ENCODE results near the gene STK40. TPM values are rescaled to one million over a fixed set of nuclear protein-coding genes. Genes with fewer than 3 reads are reported as not detected.

The STK40 gene
- total RNA-seq, 2 experiments from 2014 or later: 43.8 to 83.9 TPM

DNA sequence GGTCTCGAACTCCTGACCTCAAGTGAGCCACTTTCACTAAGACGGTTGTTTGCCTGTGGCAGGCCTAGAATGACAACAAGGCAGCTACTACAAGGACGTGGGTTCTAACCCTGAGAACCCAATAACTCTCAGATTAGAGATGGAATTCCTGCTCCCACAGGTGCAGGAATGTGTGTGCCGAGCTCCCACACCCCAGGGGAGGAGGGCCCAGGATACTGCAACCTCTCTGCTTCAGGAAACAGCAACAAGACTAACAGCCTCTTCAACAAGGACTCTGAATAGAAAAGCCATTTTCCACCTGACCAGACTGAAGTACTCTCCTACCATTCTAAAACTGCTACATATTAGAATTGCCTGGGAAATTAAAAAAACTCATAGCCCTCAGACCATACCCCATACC lies 7.1 kb upstream of the STK40 start:
- Histone ChIP-seq H3K9me3 (ENCODE audit: low read length) (no peaks in the 10 kb centered on the region), H3K4me1 (ENCODE audit: insufficient read depth, low read length, poor library complexity, severe bottlenecking) (peaks cover 85% of the 10 kb centered on the region), H4K20me1 (ENCODE audit: insufficient read depth, low read length) (no peaks in the 10 kb centered on the region), H3K4me2 (ENCODE audit: low read length) (peak overlapping the region; percentile 89), H3K27ac (ENCODE audit: low read depth, low read length, poor library complexity, severe bottlenecking) (peak overlapping the region; percentile 98), H2AFZ (ENCODE audit: low read length) (no peak overlapping the region), H3K79me2 (ENCODE audit: insufficient read depth, low read depth, low read length) (peaks cover 60% of the 10 kb centered on the region; the same call in 1 of the 2 replicates), H3K9me2 (ENCODE audit: insufficient read depth, low read length) (no peaks in the 10 kb centered on the region), H3K36me3 (ENCODE audit: insufficient read depth, low read length) (peaks cover 52% of the 10 kb centered on the region), H3K4me3 (ENCODE audit: low read depth, low read length, poor library complexity, severe bottlenecking) (peak overlapping the region; percentile 2)
- no peak for DNase-seq (ENCODE audit: low spot score)
- intact Hi-C loops (cut with micrococcal nuclease; ENCODE audit: unreplicated experiment): no loop called here
- TF ChIP-seq, protein P1, sequence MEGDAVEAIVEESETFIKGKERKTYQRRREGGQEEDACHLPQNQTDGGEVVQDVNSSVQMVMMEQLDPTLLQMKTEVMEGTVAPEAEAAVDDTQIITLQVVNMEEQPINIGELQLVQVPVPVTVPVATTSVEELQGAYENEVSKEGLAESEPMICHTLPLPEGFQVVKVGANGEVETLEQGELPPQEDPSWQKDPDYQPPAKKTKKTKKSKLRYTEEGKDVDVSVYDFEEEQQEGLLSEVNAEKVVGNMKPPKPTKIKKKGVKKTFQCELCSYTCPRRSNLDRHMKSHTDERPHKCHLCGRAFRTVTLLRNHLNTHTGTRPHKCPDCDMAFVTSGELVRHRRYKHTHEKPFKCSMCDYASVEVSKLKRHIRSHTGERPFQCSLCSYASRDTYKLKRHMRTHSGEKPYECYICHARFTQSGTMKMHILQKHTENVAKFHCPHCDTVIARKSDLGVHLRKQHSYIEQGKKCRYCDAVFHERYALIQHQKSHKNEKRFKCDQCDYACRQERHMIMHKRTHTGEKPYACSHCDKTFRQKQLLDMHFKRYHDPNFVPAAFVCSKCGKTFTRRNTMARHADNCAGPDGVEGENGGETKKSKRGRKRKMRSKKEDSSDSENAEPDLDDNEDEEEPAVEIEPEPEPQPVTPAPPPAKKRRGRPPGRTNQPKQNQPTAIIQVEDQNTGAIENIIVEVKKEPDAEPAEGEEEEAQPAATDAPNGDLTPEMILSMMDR (conservative IDR thresholded peaks at IDR 0.05; ENCODE audit: low read length): no peak
- TF ChIP-seq EZH2phosphoT487 (IDR thresholded peaks at IDR 0.05; ENCODE audit: borderline replicate concordance, low read depth, low read length): no peak
- BruUV-seq (replicated peaks): no TSS peak
- ChIA-PET POLR2A (interaction anchor here (0.6 kb wide), 1 partner anchor 1021 kb away, joined by 7 read pairs; no protein-coding TSS in a partner anchor), CTCF (ENCODE audit: unreplicated experiment) (no interaction called here)

DNA sequence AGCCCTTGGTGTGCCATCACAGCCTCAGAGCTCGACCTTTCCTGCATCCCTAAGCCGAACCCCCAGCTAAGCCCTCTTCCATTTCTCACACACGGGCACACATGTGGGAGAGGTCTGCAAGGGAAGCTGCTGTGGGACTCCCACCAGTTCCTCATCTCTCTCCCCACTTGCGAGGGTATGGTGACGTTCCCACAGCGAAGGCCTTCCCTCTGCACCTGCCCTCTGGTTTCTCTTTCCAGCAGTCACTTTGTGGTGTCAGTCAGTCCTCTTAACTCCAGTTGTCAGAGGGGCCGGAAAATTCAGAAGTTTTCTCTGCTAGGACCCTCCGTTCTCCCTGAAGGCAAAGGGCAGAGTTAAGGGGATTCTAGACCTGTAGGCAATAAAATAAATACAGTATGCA lies 5.5 kb upstream of the STK40 start:
- Histone ChIP-seq H3K4me2 (ENCODE audit: low read length) (peak overlapping the region; percentile 89), H3K4me1 (ENCODE audit: insufficient read depth, low read length, poor library complexity, severe bottlenecking) (peaks cover 94% of the 10 kb centered on the region), H3K79me2 (ENCODE audit: insufficient read depth, low read depth, low read length) (peaks cover 50% of the 10 kb centered on the region; the same call in 1 of the 2 replicates), H3K27ac (ENCODE audit: low read depth, low read length, poor library complexity, severe bottlenecking) (peak overlapping the region; percentile 98), H3K9me3 (ENCODE audit: low read length) (no peaks in the 10 kb centered on the region), H4K20me1 (ENCODE audit: insufficient read depth, low read length) (no peaks in the 10 kb centered on the region), H2AFZ (ENCODE audit: low read length) (no peak overlapping the region), H3K36me3 (ENCODE audit: insufficient read depth, low read length) (peaks cover 52% of the 10 kb centered on the region), H3K4me3 (ENCODE audit: low read depth, low read length, poor library complexity, severe bottlenecking) (peak overlapping the region; percentile 51), H3K9me2 (ENCODE audit: insufficient read depth, low read length) (no peaks in the 10 kb centered on the region)
- POLR2A ChIA-PET: interaction anchor here (0.8 to 1.2 kb wide), 2 partner anchors 9 to 23 kb away, joined by 3 read pairs; no protein-coding TSS in a partner anchor
- CTCF ChIA-PET (ENCODE audit: unreplicated experiment): no interaction called here
- BruUV-seq (replicated peaks): no TSS peak
- TF ChIP-seq, protein P1 (conservative IDR thresholded peaks at IDR 0.05; ENCODE audit: low read length): no peak
- no peak for TF ChIP-seq EZH2phosphoT487 (IDR thresholded peaks at IDR 0.05; ENCODE audit: borderline replicate concordance, low read depth, low read length)
- intact Hi-C loops (cut with micrococcal nuclease; ENCODE audit: unreplicated experiment): no loop called here
- DNase-seq (ENCODE audit: low spot score): peak; percentile 62

DNA sequence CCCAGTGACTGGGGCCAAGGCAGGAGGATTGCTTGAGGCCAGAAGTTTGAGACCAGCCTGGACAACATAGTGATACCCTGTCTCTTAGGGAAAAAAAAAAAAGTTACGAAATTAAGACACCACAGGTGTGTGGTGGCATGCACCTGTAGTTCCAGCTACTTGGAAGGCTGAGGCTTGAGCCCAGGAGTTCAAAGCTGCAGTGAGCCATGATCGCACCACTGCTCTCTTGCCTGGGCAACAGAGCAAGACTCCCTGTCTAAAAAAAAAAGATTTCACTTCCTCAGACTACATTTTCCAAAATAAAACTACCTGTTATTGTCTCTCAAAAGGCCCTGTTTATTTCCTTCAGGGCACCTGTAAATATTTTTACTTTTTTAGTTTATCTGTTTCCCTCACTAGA lies 4.7 kb upstream of the STK40 start:
- H2AFZ ChIP-seq (ENCODE audit: low read length): no peak overlapping the region
- TF ChIP-seq, protein P1 (conservative IDR thresholded peaks at IDR 0.05; ENCODE audit: low read length): no peak
- TF ChIP-seq EZH2phosphoT487 (IDR thresholded peaks at IDR 0.05; ENCODE audit: borderline replicate concordance, low read depth, low read length): no peak
- H3K4me2 ChIP-seq (ENCODE audit: low read length): peak overlapping the region; percentile 89
- no TSS peak for BruUV-seq (replicated peaks)
- H3K4me1 ChIP-seq (ENCODE audit: insufficient read depth, low read length, poor library complexity, severe bottlenecking): peaks cover 86% of the 10 kb centered on the region
- peaks cover 44% of the 10 kb centered on the region; the same call in 1 of the 2 replicates for H3K79me2 ChIP-seq (ENCODE audit: insufficient read depth, low read depth, low read length)
- ChIA-PET POLR2A (interaction anchor here (1.2 to 1.9 kb wide), 2 partner anchors 9 to 23 kb away, joined by 3 to 9 read pairs; no protein-coding TSS in a partner anchor), CTCF (ENCODE audit: unreplicated experiment) (interaction anchor here (0.5 kb wide), 1 partner anchor 303 kb away, joined by 3 read pairs; no protein-coding TSS in a partner anchor)
- peak overlapping the region; percentile 98 for H3K27ac ChIP-seq (ENCODE audit: low read depth, low read length, poor library complexity, severe bottlenecking)
- H3K4me3 ChIP-seq (ENCODE audit: low read depth, low read length, poor library complexity, severe bottlenecking): peak overlapping the region; percentile 51
- H3K9me2 ChIP-seq (ENCODE audit: insufficient read depth, low read length): no peaks in the 10 kb centered on the region
- H4K20me1 ChIP-seq (ENCODE audit: insufficient read depth, low read length): no peaks in the 10 kb centered on the region
- H3K36me3 ChIP-seq (ENCODE audit: insufficient read depth, low read length): peaks cover 52% of the 10 kb centered on the region
- H3K9me3 ChIP-seq (ENCODE audit: low read length): no peaks in the 10 kb centered on the region
- intact Hi-C loops (cut with micrococcal nuclease; ENCODE audit: unreplicated experiment): no loop called here
- peak; percentile 88 for DNase-seq (ENCODE audit: low spot score)

Measured in OCI-LY7 (cell line).